ENCODE data around the gene OR52W1.
A peak's percentile ranks its signal among the peaks of the same experiment; 100 is the strongest.

OR52W1 gene

GRCh38 chr11:6229911-6230310 is 30.9 kb downstream of the OR52W1 start:
- peaks cover 9% of the 10 kb centered on the region for H3K79me2 ChIP-seq
- H2AFZ ChIP-seq: no peak overlapping the region
- H3K4me3 ChIP-seq (ENCODE audit: low read depth, low read length): no peak overlapping the region
- H3K36me3 ChIP-seq (ENCODE audit: control insufficient read depth, insufficient read depth, low read length): no peaks in the 10 kb centered on the region
- H3K9ac ChIP-seq: no peak overlapping the region
- H3K27ac ChIP-seq: no peak overlapping the region
- no peaks in the 10 kb centered on the region for H3K27me3 ChIP-seq (ENCODE audit: control insufficient read depth, insufficient read depth, low read length)
- H3K9me3 ChIP-seq (ENCODE audit: control insufficient read depth, low read length): no peaks in the 10 kb centered on the region
- no peak overlapping the region for H3K4me2 ChIP-seq (ENCODE audit: low read length)
- no peaks in the 10 kb centered on the region for H3K4me1 ChIP-seq
- TF ChIP-seq, protein P1, sequence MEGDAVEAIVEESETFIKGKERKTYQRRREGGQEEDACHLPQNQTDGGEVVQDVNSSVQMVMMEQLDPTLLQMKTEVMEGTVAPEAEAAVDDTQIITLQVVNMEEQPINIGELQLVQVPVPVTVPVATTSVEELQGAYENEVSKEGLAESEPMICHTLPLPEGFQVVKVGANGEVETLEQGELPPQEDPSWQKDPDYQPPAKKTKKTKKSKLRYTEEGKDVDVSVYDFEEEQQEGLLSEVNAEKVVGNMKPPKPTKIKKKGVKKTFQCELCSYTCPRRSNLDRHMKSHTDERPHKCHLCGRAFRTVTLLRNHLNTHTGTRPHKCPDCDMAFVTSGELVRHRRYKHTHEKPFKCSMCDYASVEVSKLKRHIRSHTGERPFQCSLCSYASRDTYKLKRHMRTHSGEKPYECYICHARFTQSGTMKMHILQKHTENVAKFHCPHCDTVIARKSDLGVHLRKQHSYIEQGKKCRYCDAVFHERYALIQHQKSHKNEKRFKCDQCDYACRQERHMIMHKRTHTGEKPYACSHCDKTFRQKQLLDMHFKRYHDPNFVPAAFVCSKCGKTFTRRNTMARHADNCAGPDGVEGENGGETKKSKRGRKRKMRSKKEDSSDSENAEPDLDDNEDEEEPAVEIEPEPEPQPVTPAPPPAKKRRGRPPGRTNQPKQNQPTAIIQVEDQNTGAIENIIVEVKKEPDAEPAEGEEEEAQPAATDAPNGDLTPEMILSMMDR (IDR thresholded peaks at IDR 0.05): no peak

- TF ChIP-seq, protein P1 (IDR thresholded peaks at IDR 0.05): no peak
- Histone ChIP-seq H2AFZ (no peak overlapping the region), H3K4me3 (ENCODE audit: low read depth, low read length) (no peak overlapping the region), H3K4me1 (no peaks in the 10 kb centered on the region), H3K9ac (no peak overlapping the region), H3K36me3 (ENCODE audit: control insufficient read depth, insufficient read depth, low read length) (no peaks in the 10 kb centered on the region), H3K27ac (no peak overlapping the region), H3K9me3 (ENCODE audit: control insufficient read depth, low read length) (no peaks in the 10 kb centered on the region), H3K4me2 (ENCODE audit: low read length) (no peak overlapping the region), H3K79me2 (peaks cover 9% of the 10 kb centered on the region), H3K27me3 (ENCODE audit: control insufficient read depth, insufficient read depth, low read length) (no peaks in the 10 kb centered on the region)
These were observed 33.9 kb downstream of the OR52W1 start for GRCh38 chr11:6232899-6233298.

DNA sequence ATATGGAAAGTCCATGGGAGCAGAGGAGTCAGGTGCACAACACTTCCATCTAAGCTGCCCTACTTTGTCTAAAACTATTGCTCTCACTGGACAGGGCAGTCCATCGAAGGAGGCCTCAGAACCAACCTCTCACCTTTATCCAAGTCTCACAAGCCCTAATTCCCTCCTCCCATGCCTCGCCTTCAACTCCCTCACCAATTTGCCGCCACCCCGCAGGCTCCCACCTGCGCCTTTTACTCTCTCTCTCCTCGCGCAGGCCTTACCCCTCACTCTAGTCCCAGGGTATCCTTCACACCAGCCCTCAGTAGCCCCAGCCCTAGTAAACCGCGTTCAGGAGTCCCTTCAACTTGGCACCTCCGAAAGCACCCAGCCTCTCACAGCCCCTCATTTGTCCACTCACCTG is 35.0 kb downstream of the OR52W1 start:
- H3K4me3 ChIP-seq (ENCODE audit: low read depth, low read length): peak overlapping the region; percentile 73
- no peaks in the 10 kb centered on the region for H3K36me3 ChIP-seq (ENCODE audit: control insufficient read depth, insufficient read depth, low read length)
- H3K9me3 ChIP-seq (ENCODE audit: control insufficient read depth, low read length): no peaks in the 10 kb centered on the region
- H3K9ac ChIP-seq: no peak overlapping the region
- peak overlapping the region; percentile 68 for H3K27ac ChIP-seq
- TF ChIP-seq, protein P1 (IDR thresholded peaks at IDR 0.05): no peak
- H2AFZ ChIP-seq: peak overlapping the region; percentile 71
- H3K4me2 ChIP-seq (ENCODE audit: low read length): peak overlapping the region; percentile 73
- no peaks in the 10 kb centered on the region for H3K4me1 ChIP-seq
- H3K27me3 ChIP-seq (ENCODE audit: control insufficient read depth, insufficient read depth, low read length): no peaks in the 10 kb centered on the region
- peaks cover 9% of the 10 kb centered on the region for H3K79me2 ChIP-seq

DNA sequence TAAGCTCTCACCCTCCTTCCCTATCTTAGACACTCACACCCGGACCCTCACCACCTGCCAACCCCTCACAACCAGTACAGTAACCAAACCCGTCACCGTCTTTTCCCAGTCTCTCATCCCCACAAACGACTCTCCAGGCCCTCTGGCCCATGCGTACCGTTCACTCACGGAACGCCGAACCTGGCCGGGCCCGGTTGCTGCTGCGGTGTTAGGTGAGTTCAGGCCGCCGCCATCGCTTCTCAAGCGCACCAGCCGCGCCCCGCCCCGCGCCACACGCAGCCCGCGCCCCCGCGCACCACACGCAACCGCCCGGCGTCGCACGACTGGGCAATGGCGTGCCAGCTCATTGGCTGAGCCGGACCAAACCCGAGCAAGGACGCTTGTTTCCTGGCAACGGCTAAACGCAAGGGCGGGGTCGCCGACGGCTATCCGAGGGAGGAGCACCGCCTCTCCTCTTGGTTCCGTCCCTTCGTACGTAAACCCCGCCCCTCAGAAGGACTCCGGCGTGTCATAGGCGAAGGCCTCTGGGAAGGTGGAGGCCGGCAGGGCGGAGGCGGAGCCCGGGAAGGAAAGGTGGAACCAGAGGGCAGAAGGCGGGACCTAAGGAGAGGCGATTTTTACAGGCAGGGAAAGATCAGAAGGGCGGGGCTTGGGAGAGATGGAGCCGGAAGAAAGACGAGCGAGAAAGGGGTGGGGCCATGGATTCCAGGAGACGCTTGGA is 35.5 kb downstream of the OR52W1 start, which contains the start of gene FHIP1B:
FHIP1B (minus strand) TSS at position 250 of the 721 bp plus-strand sequence. CDS start 10,120 bp downstream, outside the sequence.
- Histone ChIP-seq H3K36me3 (ENCODE audit: control insufficient read depth, insufficient read depth, low read length) (no peaks in the 10 kb centered on the region), H3K9ac (no peak within 1 kb of the TSS), H3K27me3 (ENCODE audit: control insufficient read depth, insufficient read depth, low read length) (no peaks in the 10 kb centered on the region)

More for the DNA sequence above, 35.5 kb downstream of the OR52W1 start, which contains the start of gene FHIP1B:
- Histone ChIP-seq H3K4me1 (no peaks in the 10 kb centered on the region), H3K9me3 (ENCODE audit: control insufficient read depth, low read length) (no peaks in the 10 kb centered on the region), H3K4me3 (ENCODE audit: low read depth, low read length) (peak within 1 kb of the TSS; percentile 73), H3K27ac (peak within 1 kb of the TSS; percentile 68), H2AFZ (peak within 1 kb of the TSS; percentile 81), H3K79me2 (peaks cover 9% of the 10 kb centered on the region), H3K4me2 (ENCODE audit: low read length) (peak within 1 kb of the TSS; percentile 73)
- TF ChIP-seq, protein P1 (IDR thresholded peaks at IDR 0.05): no peak
